Measurements from ENCODE around the gene MAP3K15. TPM values are rescaled to one million over a fixed set of nuclear protein-coding genes. Genes with fewer than 3 reads are reported as not detected.

Gene MAP3K15
- total and polyA plus RNA-seq, 2 of the 13 experiments (the other 11 are each of a cell fraction or from before 2014, with no cell fraction given), result 3.9 to 6.4 TPM

DNA sequence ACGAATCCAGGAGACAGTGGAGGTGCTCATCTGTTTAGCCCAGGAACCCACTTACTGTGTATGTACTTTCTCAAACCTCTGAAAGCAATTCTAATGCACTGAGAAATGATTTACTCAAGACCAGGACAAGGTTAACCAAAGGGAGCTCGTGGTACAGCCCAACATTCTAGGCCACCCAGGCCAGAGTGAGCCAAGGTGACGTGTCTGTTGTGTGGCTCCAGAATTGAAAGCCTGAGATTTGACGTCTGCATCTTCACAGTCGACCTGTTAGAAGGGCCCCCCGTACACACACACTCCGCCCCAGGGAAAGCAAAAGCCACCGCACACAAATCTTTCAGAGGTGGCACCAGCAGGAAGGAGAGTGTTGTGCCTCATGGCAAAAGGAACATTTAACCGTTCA, 2.3 kb downstream of the MAP3K15 start:
- Histone ChIP-seq H3K36me3 (replicated peaks in 1 of 2; ENCODE audit: control insufficient read depth in 1 of 2, insufficient read depth in 2 of 2, low read length in 2 of 2) (no peaks in the 10 kb centered on the region), H3K4me1 (ENCODE audit: insufficient read depth, low read length) (peaks cover 14% of the 10 kb centered on the region), H3K9me3 (ENCODE audit: low read length) (no peaks in the 10 kb centered on the region), H2AFZ (ENCODE audit: low read length) (no peak overlapping the region), H3K4me2 (ENCODE audit: low read depth, low read length) (peak overlapping the region; percentile 70), H3K4me3 (replicated peaks in 1 of 3; ENCODE audit: insufficient read depth in 1 of 3, low read depth in 2 of 3, low read length in 3 of 3) (no peak overlapping the region; a peak in 1 of 6 replicates), H4K20me1 (ENCODE audit: insufficient read depth, low read length) (no peaks in the 10 kb centered on the region), H3K9ac (ENCODE audit: insufficient read depth, low read depth, low read length) (no peak overlapping the region), H3K79me2 (ENCODE audit: insufficient read depth, low read length) (no peaks in the 10 kb centered on the region), H3K27ac (ENCODE audit: extremely low read length, insufficient read depth, low read length) (no peak overlapping the region), H3K27me3 (ENCODE audit: control insufficient read depth in 1 of 2, insufficient read depth in 2 of 2, low read length in 2 of 2) (no peaks in the 10 kb centered on the region)
- ChIA-PET POLR2A (no interaction called here), CTCF (ENCODE audit: low intra/inter-chr PET ratio, low total read pairs) (no interaction called here)
- DNase-seq (ENCODE audit: low spot score), result no peak
- FAIRE-seq, result no peak
- 39% methylated on average over 3 of the region's 9 CpGs for WGBS (ENCODE audit: low lambda C conversion rate)
- intact Hi-C loops (cut with micrococcal nuclease; ENCODE audit: unreplicated experiment) (no loop called here), in situ Hi-C loops (cut with HindIII; ENCODE audit: extremely low pct_ligation_motif_present, low pct_unique_long_range_greater_than_20kb) (no loop called here)
- TF ChIP-seq ZNF614 (CRISPR knock-in tag; IDR thresholded peaks at IDR 0.05; ENCODE audit: borderline replicate concordance), result no peak
- TF ChIP-seq ZKSCAN5 (CRISPR knock-in tag; IDR thresholded peaks at IDR 0.05), result no peak
- TF ChIP-seq ZSCAN20 (CRISPR knock-in tag; IDR thresholded peaks at IDR 0.05; ENCODE audit: borderline replicate concordance), result no peak
- TF ChIP-seq, protein P1, sequence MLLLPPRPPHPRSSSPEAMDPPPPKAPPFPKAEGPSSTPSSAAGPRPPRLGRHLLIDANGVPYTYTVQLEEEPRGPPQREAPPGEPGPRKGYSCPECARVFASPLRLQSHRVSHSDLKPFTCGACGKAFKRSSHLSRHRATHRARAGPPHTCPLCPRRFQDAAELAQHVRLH (CRISPR knock-in tag; IDR thresholded peaks at IDR 0.05; ENCODE audit: borderline replicate concordance, low read depth), result no peak
- no peak for TF ChIP-seq BCL6 (CRISPR knock-in tag; IDR thresholded peaks at IDR 0.05)
- TF ChIP-seq, protein P2, sequence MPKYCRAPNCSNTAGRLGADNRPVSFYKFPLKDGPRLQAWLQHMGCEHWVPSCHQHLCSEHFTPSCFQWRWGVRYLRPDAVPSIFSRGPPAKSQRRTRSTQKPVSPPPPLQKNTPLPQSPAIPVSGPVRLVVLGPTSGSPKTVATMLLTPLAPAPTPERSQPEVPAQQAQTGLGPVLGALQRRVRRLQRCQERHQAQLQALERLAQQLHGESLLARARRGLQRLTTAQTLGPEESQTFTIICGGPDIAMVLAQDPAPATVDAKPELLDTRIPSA (CRISPR knock-in tag; IDR thresholded peaks at IDR 0.05; ENCODE audit: borderline replicate concordance), result no peak
- TF ChIP-seq, protein P3, sequence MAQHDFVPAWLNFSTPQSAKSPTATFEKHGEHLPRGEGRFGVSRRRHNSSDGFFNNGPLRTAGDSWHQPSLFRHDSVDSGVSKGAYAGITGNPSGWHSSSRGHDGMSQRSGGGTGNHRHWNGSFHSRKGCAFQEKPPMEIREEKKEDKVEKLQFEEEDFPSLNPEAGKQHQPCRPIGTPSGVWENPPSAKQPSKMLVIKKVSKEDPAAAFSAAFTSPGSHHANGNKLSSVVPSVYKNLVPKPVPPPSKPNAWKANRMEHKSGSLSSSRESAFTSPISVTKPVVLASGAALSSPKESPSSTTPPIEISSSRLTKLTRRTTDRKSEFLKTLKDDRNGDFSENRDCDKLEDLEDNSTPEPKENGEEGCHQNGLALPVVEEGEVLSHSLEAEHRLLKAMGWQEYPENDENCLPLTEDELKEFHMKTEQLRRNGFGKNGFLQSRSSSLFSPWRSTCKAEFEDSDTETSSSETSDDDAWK (CRISPR knock-in tag; IDR thresholded peaks at IDR 0.05), result no peak
- TF ChIP-seq, protein P4, sequence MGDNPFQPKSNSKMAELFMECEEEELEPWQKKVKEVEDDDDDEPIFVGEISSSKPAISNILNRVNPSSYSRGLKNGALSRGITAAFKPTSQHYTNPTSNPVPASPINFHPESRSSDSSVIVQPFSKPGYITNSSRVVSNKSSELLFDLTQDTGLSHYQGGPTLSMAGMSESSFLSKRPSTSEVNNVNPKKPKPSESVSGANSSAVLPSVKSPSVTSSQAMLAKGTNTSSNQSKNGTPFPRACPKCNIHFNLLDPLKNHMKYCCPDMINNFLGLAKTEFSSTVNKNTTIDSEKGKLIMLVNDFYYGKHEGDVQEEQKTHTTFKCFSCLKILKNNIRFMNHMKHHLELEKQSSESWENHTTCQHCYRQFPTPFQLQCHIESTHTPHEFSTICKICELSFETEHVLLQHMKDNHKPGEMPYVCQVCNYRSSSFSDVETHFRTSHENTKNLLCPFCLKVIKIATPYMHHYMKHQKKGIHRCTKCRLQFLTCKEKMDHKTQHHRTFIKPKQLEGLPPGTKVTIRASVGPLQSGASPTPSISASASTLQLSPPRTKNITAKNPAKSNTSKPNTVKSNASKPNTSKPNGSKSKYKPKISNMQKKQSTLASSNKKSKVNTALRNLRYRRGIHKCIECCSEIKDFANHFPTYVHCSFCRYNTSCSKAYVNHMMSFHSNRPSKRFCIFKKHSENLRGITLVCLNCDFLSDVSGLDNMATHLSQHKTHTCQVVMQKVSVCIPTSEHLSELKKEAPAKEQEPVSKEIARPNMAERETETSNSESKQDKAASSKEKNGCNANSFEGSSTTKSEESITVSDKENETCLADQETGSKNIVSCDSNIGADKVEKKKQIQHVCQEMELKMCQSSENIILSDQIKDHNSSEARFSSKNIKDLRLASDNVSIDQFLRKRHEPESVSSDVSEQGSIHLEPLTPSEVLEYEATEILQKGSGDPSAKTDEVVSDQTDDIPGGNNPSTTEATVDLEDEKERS (CRISPR knock-in tag; IDR thresholded peaks at IDR 0.05), result no peak
- no peak for TF ChIP-seq RBM39 (IDR thresholded peaks at IDR 0.05; ENCODE audit: low read depth, low read length, poor library complexity, severe bottlenecking)
- TF ChIP-seq POGZ (CRISPR knock-in tag; IDR thresholded peaks at IDR 0.05), result no peak
- no peak for TF ChIP-seq ZNF501 (CRISPR knock-in tag; IDR thresholded peaks at IDR 0.05)
- no peak for TF ChIP-seq KAT2B (IDR thresholded peaks at IDR 0.05; ENCODE audit: borderline replicate concordance, low read depth, low read length)
- TF ChIP-seq DNMT3B (CRISPR knock-in tag; conservative IDR thresholded peaks at IDR 0.05), result no peak
- TF ChIP-seq, protein P5, sequence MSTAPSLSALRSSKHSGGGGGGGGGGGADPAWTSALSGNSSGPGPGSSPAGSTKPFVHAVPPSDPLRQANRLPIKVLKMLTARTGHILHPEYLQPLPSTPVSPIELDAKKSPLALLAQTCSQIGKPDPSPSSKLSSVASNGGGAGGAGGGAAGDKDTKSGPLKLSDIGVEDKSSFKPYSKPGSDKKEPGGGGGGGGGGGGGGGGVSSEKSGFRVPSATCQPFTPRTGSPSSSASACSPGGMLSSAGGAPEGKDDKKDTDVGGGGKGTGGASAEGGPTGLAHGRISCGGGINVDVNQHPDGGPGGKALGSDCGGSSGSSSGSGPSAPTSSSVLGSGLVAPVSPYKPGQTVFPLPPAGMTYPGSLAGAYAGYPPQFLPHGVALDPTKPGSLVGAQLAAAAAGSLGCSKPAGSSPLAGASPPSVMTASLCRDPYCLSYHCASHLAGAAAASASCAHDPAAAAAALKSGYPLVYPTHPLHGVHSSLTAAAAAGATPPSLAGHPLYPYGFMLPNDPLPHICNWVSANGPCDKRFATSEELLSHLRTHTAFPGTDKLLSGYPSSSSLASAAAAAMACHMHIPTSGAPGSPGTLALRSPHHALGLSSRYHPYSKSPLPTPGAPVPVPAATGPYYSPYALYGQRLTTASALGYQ (CRISPR knock-in tag; IDR thresholded peaks at IDR 0.05), result no peak
- TF ChIP-seq ISX (CRISPR knock-in tag; conservative IDR thresholded peaks at IDR 0.05), result no peak
- no peak for TF ChIP-seq RXRA (CRISPR knock-in tag; IDR thresholded peaks at IDR 0.05)
- BruUV-seq (replicated peaks), result no TSS peak
- no peak; the same call in 2 of the 3 replicates for ATAC-seq
